ENCODE results near the gene EIPR1.

Gene EIPR1

DNA sequence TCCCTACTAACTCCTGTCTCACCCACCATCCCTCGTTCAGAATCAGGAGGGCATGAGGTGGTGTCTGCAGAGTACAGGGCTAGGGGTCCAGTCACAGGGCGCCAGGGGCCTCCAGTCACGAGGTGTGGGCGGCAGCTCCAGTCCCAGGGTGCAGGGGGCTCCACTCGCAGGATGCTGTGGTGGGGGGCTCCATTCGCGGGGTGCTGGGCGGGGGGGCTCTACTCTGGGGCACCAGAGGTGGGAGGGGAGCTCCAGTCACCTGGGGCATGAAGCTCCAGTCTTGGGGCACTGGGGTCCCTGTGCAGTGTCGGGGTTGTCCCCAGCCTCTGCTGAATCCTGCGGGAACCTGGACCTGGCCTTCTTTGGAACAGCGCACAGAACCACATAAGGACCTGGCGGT is 66.0 kb downstream of the EIPR1 start:
- Histone ChIP-seq H3K9me3 (ENCODE audit: insufficient read depth, low read length) (no peaks in the 10 kb centered on the region), H4K20me1 (ENCODE audit: low read depth, low read length) (no peaks in the 10 kb centered on the region), H3F3A (ENCODE audit: insufficient read depth) (no peaks in the 10 kb centered on the region), H3K4me3 (ENCODE audit: insufficient read depth, low read length, poor library complexity, severe bottlenecking) (no peak overlapping the region), H3K36me3 (ENCODE audit: low read length) (no peaks in the 10 kb centered on the region), H3K27ac (ENCODE audit: low read depth, low read length) (no peak overlapping the region), H3K9me2 (replicated peaks; ENCODE audit: insufficient read depth, low read length) (no peaks in the 10 kb centered on the region), H2AFZ (ENCODE audit: low read depth, low read length, severe bottlenecking) (no peak overlapping the region), H3K27me3 (ENCODE audit: low read length) (no peaks in the 10 kb centered on the region), H3K79me2 (ENCODE audit: insufficient read depth, low read length) (peaks cover 13% of the 10 kb centered on the region), H3K4me2 (ENCODE audit: low read depth, low read length, poor library complexity, severe bottlenecking) (no peak overlapping the region), H3K9ac (ENCODE audit: low read length) (no peak overlapping the region)
- TF ChIP-seq, protein P1, sequence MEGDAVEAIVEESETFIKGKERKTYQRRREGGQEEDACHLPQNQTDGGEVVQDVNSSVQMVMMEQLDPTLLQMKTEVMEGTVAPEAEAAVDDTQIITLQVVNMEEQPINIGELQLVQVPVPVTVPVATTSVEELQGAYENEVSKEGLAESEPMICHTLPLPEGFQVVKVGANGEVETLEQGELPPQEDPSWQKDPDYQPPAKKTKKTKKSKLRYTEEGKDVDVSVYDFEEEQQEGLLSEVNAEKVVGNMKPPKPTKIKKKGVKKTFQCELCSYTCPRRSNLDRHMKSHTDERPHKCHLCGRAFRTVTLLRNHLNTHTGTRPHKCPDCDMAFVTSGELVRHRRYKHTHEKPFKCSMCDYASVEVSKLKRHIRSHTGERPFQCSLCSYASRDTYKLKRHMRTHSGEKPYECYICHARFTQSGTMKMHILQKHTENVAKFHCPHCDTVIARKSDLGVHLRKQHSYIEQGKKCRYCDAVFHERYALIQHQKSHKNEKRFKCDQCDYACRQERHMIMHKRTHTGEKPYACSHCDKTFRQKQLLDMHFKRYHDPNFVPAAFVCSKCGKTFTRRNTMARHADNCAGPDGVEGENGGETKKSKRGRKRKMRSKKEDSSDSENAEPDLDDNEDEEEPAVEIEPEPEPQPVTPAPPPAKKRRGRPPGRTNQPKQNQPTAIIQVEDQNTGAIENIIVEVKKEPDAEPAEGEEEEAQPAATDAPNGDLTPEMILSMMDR (IDR thresholded peaks at IDR 0.05; ENCODE audit: insufficient read depth, low read length, poor library complexity, severe bottlenecking): no peak
- TF ChIP-seq EZH2phosphoT487 (conservative IDR thresholded peaks at IDR 0.05; ENCODE audit: low read length): no peak

DNA sequence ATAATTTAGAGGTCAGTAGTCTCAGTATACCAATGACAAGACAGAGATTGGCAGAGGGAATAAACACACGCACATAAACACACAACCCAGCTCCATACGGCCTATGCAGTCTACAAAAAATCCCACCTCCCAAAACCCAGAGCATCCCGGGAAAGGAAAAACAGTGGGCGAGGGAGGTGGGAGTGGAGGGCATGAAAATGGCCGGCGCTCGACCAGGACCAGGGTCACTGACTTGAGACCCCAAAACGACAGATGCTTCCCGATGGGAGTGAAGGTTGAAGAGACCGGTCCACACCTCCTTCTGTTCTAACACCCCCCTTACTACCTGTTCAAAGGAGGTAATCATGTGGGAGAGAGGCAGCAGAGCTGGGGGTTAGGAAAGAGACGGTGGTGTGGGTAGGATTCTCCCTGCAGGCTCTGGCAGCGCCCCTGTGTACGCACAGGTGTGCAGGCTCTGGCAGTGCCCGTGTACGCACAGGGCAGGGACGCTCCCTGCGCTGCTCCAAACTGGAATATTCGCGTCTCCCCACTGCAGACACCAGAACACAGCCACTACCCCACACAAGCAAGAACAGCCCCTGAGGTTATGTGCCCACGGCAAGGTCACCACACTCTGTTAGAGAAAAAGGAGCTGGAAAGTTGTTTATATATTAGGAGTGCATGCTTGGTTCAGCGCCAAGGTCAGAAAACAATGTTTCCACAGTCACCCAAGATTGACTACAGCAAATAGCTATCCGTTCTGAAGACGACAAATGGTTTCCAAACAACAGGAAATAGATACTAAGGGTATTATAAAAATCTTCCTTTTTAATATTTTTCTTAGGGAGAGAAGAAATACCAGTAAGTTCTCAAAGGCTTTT is 67.9 kb downstream of the EIPR1 start:
- no peaks in the 10 kb centered on the region for H3F3A ChIP-seq (ENCODE audit: insufficient read depth)
- no peaks in the 10 kb centered on the region for H3K36me3 ChIP-seq (ENCODE audit: low read length)
- H3K9ac ChIP-seq (ENCODE audit: low read length): no peak overlapping the region
- no peaks in the 10 kb centered on the region for H4K20me1 ChIP-seq (ENCODE audit: low read depth, low read length)
- no peak overlapping the region for H3K4me3 ChIP-seq (ENCODE audit: insufficient read depth, low read length, poor library complexity, severe bottlenecking)
- peaks cover 13% of the 10 kb centered on the region for H3K79me2 ChIP-seq (ENCODE audit: insufficient read depth, low read length)
- no peaks in the 10 kb centered on the region for H3K27me3 ChIP-seq (ENCODE audit: low read length)
- no peaks in the 10 kb centered on the region for H3K9me3 ChIP-seq (ENCODE audit: insufficient read depth, low read length)
- no peak overlapping the region for H3K4me2 ChIP-seq (ENCODE audit: low read depth, low read length, poor library complexity, severe bottlenecking)
- H3K9me2 ChIP-seq (replicated peaks; ENCODE audit: insufficient read depth, low read length): no peaks in the 10 kb centered on the region
- no peak overlapping the region for H3K27ac ChIP-seq (ENCODE audit: low read depth, low read length)
- H2AFZ ChIP-seq (ENCODE audit: low read depth, low read length, severe bottlenecking): no peak overlapping the region
- TF ChIP-seq, protein P1 (IDR thresholded peaks at IDR 0.05; ENCODE audit: insufficient read depth, low read length, poor library complexity, severe bottlenecking): no peak
- TF ChIP-seq EZH2phosphoT487 (conservative IDR thresholded peaks at IDR 0.05; ENCODE audit: low read length): no peak

DNA sequence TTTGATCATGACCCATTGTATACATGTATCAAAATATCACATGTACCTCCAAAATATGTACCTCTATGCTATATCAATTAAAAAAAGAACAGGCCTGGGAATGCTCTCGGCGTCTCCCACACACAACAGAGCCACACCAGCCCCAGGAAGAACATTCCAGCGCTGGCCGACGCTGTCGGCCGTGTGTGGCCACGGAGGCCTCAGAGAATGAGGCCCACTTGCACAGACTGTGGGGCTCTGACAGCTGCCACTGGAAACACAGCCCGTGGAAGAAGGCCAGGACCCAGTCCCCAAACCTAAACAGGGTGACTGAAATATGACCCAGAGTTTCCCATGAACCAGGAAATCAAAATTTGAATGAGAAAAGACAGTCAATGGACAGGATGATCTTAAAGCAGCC is 69.7 kb downstream of the EIPR1 start:
- H3K4me2 ChIP-seq (ENCODE audit: low read depth, low read length, poor library complexity, severe bottlenecking): no peak overlapping the region
- H3K4me3 ChIP-seq (ENCODE audit: insufficient read depth, low read length, poor library complexity, severe bottlenecking): no peak overlapping the region
- peaks cover 13% of the 10 kb centered on the region for H3K79me2 ChIP-seq (ENCODE audit: insufficient read depth, low read length)
- H2AFZ ChIP-seq (ENCODE audit: low read depth, low read length, severe bottlenecking): no peak overlapping the region
- no peak overlapping the region for H3K9ac ChIP-seq (ENCODE audit: low read length)
- TF ChIP-seq EZH2phosphoT487 (conservative IDR thresholded peaks at IDR 0.05; ENCODE audit: low read length): no peak
- TF ChIP-seq, protein P1 (IDR thresholded peaks at IDR 0.05; ENCODE audit: insufficient read depth, low read length, poor library complexity, severe bottlenecking): no peak
- no peaks in the 10 kb centered on the region for H3K9me2 ChIP-seq (replicated peaks; ENCODE audit: insufficient read depth, low read length)
- H3F3A ChIP-seq (ENCODE audit: insufficient read depth): no peaks in the 10 kb centered on the region
- H3K9me3 ChIP-seq (ENCODE audit: insufficient read depth, low read length): no peaks in the 10 kb centered on the region
- H3K27ac ChIP-seq (ENCODE audit: low read depth, low read length): no peak overlapping the region
- no peaks in the 10 kb centered on the region for H4K20me1 ChIP-seq (ENCODE audit: low read depth, low read length)
- H3K27me3 ChIP-seq (ENCODE audit: low read length): no peaks in the 10 kb centered on the region
- H3K36me3 ChIP-seq (ENCODE audit: low read length): no peaks in the 10 kb centered on the region
